ENCODE results near the gene DSG2. TPM values are rescaled to one million over a fixed set of nuclear protein-coding genes. Genes with fewer than 3 reads are reported as not detected.

DSG2 gene
- total RNA-seq, 1 donor from 2014 or later, result 10.5 TPM

- no peaks in the 10 kb centered on the region for H3K27me3 ChIP-seq
- no peak overlapping the region for H3K27ac ChIP-seq
- no peaks in the 10 kb centered on the region for H3K9me3 ChIP-seq
- intact Hi-C loops (cut with DNase I), result no loop called here
- no peak for DNase-seq (ENCODE audit: low spot score in 2 of 2)
- H3K4me3 ChIP-seq, result no peak overlapping the region
- no peak for TF ChIP-seq CTCF (IDR thresholded peaks at IDR 0.05)
- no peaks in the 10 kb centered on the region for H3K36me3 ChIP-seq
- H3K4me1 ChIP-seq, result no peaks in the 10 kb centered on the region
Observed at GRCh38 chr18:31563778-31564177, 65.8 kb downstream of the DSG2 start.

- intact Hi-C loops (cut with DNase I), result no loop called here
- no peak overlapping the region for H3K4me3 ChIP-seq
- H3K27ac ChIP-seq, result no peak overlapping the region
- H3K27me3 ChIP-seq, result no peaks in the 10 kb centered on the region
- TF ChIP-seq CTCF (IDR thresholded peaks at IDR 0.05), result no peak
- no peaks in the 10 kb centered on the region for H3K9me3 ChIP-seq
- DNase-seq (ENCODE audit: low spot score in 2 of 2), result no peak
- no peaks in the 10 kb centered on the region for H3K36me3 ChIP-seq
- no peaks in the 10 kb centered on the region for H3K4me1 ChIP-seq
Observed at GRCh38 chr18:31565345-31565744, 67.4 kb downstream of the DSG2 start.

- Histone ChIP-seq H3K36me3 (no peaks in the 10 kb centered on the region), H3K27ac (no peak overlapping the region), H3K4me3 (no peak overlapping the region), H3K27me3 (no peaks in the 10 kb centered on the region), H3K9me3 (no peaks in the 10 kb centered on the region), H3K4me1 (no peaks in the 10 kb centered on the region)
- no peak for DNase-seq (ENCODE audit: low spot score in 2 of 2)
- intact Hi-C loops (cut with DNase I), result no loop called here
- TF ChIP-seq CTCF (IDR thresholded peaks at IDR 0.05), result no peak
Observed at GRCh38 chr18:31565782-31566512, 68.0 kb downstream of the DSG2 start.

- H3K27me3 ChIP-seq, result no peaks in the 10 kb centered on the region
- no peak for DNase-seq (ENCODE audit: low spot score in 2 of 2)
- H3K9me3 ChIP-seq, result no peaks in the 10 kb centered on the region
- no peak overlapping the region for H3K27ac ChIP-seq
- intact Hi-C loops (cut with DNase I), result no loop called here
- H3K36me3 ChIP-seq, result no peaks in the 10 kb centered on the region
- no peaks in the 10 kb centered on the region for H3K4me1 ChIP-seq
- no peak for TF ChIP-seq CTCF (IDR thresholded peaks at IDR 0.05)
- H3K4me3 ChIP-seq, result no peak overlapping the region
Observed at GRCh38 chr18:31566576-31567306, 68.8 kb downstream of the DSG2 start.

- no peak overlapping the region for H3K4me3 ChIP-seq
- H3K4me1 ChIP-seq, result no peaks in the 10 kb centered on the region
- no peak for DNase-seq (ENCODE audit: low spot score in 2 of 2)
- H3K36me3 ChIP-seq, result no peaks in the 10 kb centered on the region
- no peak overlapping the region for H3K27ac ChIP-seq
- intact Hi-C loops (cut with DNase I), result no loop called here
- H3K27me3 ChIP-seq, result no peaks in the 10 kb centered on the region
- no peak for TF ChIP-seq CTCF (IDR thresholded peaks at IDR 0.05)
- no peaks in the 10 kb centered on the region for H3K9me3 ChIP-seq
Observed at GRCh38 chr18:31572368-31572767, 74.4 kb downstream of the DSG2 start.
